HG03469 (cell line): ENCODE results near the gene TMEM100.
A peak's percentile ranks its signal among the peaks of the same experiment; 100 is the strongest.

Source experiments
- ATAC-seq: cut with Tn5 transposase; IDR thresholded peaks from one replicate; pipeline ENCODE4 v1.9.1; 2021; ENCODE audit warnings: mild to moderate bottlenecking, moderate library complexity, moderate number of reproducible peaks; ENCODE audit not compliant: unreplicated experiment

TMEM100 gene, protein sequence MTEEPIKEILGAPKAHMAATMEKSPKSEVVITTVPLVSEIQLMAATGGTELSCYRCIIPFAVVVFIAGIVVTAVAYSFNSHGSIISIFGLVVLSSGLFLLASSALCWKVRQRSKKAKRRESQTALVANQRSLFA

GRCh38 chr17:55722742-55723487 lies at the start of gene TMEM100:
TMEM100 (minus strand) TSS chr17:55722864; CDS start chr17:55721070, 1,794 bp downstream.
- no peak for ATAC-seq

- no peak for ATAC-seq
Measured at GRCh38 chr17:55772086-55772485, 49.4 kb upstream of the TMEM100 start.

GRCh38 chr17:55770196-55770870 lies 47.7 kb upstream of the TMEM100 start:
- ATAC-seq: no peak

- no peak for ATAC-seq
Measured at GRCh38 chr17:55769625-55770000, 46.9 kb upstream of the TMEM100 start.

- no peak for ATAC-seq
Measured at GRCh38 chr17:55768936-55769624, 46.4 kb upstream of the TMEM100 start.

DNA sequence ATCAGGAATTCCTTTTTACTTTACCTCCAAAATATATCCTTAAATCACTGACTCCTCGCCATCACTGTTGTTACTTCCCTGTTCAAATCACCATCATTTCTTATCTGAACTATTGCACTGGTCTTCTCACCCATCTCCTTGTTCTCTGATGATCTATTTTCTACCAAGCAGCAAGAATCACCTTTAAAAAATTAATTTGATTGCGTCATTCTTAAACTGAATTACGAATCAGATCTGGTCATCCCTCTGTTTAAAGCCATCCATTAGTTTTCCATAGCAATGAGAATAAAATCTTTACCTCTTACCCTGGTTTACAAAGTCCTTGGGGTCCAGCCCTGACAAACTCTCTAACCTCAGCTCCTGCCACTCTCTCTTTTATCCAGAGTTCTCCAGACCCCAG lies 42.8 kb upstream of the TMEM100 start:
- ATAC-seq: no peak

- ATAC-seq: no peak
Measured at GRCh38 chr17:55764610-55765009, 41.9 kb upstream of the TMEM100 start.

DNA sequence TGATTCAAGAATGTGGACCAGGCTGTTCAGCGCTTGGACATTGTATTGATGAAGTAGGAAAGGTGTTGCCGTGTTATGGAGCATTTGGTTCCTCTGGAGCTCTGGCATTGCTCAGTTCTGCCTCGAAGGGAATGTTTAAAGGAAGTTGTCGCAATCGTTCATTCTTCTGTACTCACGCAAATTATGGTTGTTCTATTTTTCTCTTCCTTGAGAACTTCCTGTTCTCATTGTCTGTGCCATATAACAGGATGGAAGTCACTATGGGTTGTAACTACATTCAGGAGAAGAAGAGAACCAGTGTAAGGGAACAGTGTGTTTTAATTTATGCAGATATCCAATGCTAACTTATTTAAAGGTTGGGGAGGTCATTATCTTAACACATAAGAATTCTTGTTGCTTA lies 41.2 kb upstream of the TMEM100 start:
- no peak for ATAC-seq

DNA sequence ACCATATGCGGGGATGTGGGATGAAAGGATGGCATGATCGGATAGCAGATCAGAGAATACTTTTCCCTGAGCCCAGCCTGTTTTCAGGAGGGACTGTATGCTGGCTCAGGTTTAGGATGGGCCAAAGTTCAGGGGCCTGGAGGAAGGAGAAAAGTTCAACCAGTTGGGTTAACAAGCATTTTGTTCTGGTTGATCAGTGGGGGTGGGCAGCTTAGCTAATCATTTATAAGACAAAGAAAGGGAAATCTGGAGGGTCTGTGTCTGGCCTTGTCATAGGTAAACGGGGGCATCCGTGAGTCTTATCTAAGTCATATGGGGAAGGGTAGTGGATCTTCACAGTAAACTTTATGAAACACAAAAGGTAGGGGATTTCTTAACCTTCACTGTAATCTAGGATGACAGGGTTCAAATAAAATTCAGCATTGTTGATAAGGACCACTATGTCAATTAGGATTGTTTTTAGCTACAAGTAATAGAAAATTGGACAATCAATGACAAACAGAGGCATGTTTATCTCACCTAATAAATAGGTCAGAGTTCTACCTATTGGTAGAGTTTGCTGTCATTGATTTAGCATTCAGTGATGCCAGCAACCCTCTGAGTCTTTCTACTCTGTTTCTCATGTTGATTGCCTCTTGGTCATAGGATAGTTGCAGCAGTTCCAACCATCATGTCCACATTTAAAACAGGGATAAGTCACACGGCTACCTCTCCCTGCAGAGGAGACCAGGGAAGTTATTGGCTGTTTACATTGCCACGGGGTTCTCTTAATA lies 39.6 kb upstream of the TMEM100 start:
- no peak for ATAC-seq

- no peak for ATAC-seq
Measured at GRCh38 chr17:55760643-55761355, 38.1 kb upstream of the TMEM100 start.

DNA sequence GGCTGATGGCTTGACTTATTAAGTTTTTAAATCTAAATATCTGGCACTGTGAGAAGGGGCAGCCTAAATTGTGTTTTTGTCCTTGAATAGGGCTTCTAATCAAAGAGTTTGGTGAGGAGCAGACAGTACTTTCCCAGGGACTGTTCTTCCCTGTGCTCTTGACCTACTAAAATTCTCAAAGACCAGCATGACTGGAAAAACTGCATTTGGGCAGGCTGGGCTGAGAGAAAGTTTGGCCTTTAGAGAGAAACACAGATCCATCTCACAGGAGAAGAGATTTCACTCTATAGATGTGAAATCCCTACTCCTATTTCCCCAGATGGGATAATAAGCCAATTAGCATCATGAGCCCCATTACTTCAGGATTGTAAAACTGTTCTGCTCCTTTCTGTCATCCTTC lies 35.5 kb upstream of the TMEM100 start:
- no peak for ATAC-seq

GRCh38 chr17:55757659-55758058 lies 35.0 kb upstream of the TMEM100 start:
- ATAC-seq: no peak

DNA sequence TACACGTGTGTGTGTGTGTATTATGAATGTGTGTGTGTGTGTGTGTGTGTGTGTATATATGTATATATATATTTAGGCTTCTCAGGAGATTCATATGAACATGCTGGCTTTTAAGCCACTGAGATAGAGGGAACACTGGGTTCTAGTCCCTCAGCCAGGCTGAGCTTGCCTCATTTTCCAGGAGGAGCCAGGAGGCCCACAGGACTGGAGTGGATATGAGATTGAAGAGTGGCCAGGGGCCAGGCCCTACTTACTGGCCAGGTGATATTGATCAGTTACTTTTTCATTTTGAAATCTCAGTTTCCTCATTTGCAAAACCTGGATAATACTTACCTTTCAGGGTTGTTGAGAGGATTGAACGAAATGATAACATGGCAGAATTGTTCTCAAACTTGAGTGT lies 34.0 kb upstream of the TMEM100 start:
- ATAC-seq: no peak

DNA sequence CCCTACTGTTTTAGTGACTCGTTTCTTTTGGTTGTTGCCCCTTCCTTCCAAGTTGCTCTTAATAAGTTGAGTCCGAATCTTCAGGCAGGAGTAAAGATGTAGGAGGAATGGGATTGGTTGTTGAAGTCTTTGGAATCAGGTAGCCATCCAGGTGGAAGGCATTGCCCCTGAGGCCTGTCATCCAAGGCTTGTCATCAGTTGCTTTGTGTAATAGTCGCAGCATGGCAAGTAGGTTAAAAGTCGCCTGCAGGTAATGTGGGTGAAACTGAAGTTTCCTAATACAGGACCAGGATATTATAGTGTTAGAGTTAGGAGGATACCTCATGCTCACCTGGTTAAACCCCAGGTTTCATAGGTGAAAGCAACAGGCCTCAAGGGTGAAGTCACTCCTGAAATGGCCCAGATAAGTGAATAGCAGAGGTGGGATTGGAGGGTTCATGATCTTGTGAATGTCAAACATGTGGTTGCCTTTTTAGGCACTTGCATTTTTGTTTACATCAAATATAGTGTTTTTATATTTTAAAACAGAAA lies 29.1 kb upstream of the TMEM100 start:
- ATAC-seq: no peak

GRCh38 chr17:55750750-55751657 lies 28.3 kb upstream of the TMEM100 start, which contains the start of gene PCTP:
PCTP (plus strand) TSS chr17:55751051; CDS start chr17:55751104, 53 bp downstream.
- ATAC-seq: peak; percentile 98

DNA sequence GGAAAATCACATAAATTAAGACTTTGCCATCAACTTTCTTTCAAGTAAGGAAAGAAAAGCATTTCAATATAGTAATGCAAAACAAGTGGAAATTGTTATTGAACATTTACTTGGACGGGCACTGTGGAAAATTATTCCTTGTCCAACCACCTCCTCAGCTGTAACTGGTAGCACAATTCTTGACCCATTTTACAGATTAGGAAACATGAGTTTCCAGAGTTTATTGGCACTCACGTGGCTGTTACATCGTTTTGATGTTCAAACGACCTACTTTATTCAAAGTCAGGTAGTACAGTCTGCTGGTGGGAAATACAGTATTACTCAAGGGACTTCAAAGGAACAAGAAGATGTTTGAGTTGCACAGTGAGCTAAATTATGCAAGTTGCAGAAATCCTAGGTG lies 27.3 kb upstream of the TMEM100 start:
- ATAC-seq: no peak

GRCh38 chr17:55748841-55749240 lies 26.2 kb upstream of the TMEM100 start:
- no peak for ATAC-seq

- no peak for ATAC-seq
Measured at GRCh38 chr17:55747209-55747608, 24.5 kb upstream of the TMEM100 start.

DNA sequence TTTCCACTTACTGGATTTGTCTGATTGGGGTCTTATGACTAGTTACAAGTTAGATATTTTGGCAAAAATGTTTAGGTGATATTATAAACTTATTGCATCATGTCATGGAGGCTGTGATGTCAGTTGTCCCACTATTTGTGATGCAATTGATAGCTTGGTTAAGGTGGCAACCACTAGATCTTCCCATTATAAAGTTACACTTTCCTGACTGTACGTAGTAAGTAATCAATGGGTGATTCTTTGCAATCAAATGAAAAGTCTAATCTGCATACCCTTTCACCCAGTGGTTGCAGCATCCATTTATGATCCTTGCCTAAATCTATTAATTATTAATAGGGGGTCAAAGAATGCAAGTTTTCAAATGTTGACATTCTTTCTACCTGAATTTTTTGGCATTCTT lies 23.8 kb upstream of the TMEM100 start:
- no peak for ATAC-seq
